Measurements from ENCODE around the gene PLAGL2.

GRCh38 chr20:32231847-32232246 lies 24.3 kb upstream of the PLAGL2 start:
- TF ChIP-seq CTCF (conservative IDR thresholded peaks at IDR 0.05 in 1 of 2, IDR thresholded peaks at IDR 0.05 in 1 of 2; ENCODE audit: low read depth in 1 of 2, low read length in 2 of 2) (no peak), EZH2 (IDR thresholded peaks at IDR 0.05; ENCODE audit: low read length, missing control alignments) (no peak)

Data from fibroblast of lung (primary cell).